K562 (cell line): Measurements from ENCODE around the gene RIT2. TPM values are rescaled to one million over a fixed set of nuclear protein-coding genes. Genes with fewer than 3 reads are reported as not detected.

Experiments
- ATAC-seq: fragments of 200-7000 bp; cut with Tn5 transposase; 3 replicates; pipeline ENCODE4 v1.9.1; 2020; ENCODE audit warnings: moderate library complexity
- BruUV-seq: library from RNA; stranded (reverse); fragments of 400-500 nt; replicated peaks from 2 replicates; lab custom pipeline; 2021; lab: Mats Ljungman, UMichigan
- CTCF ChIA-PET: fragments of 300-600 bp; formaldehyde crosslinking; extraction: SDS; loops from one replicate; lab custom pipeline; 2021; ENCODE audit warnings: low intra/inter-chr PET ratio; lab: Yijun Ruan, JAX
- POLR2A ChIA-PET: fragments of 300-600, 350-650 bp; sonication (Branson Sonifier 250); formaldehyde crosslinking; extraction: SDS; loops from one replicate; lab custom pipeline; 2021; ENCODE audit warnings: antibody characterized with exemption, inconsistent platforms; lab: Yijun Ruan, JAX
- DNase-seq, 4 experiments: peaks; one replicate each; pipeline versions ENCODE4 v3.0.0 to v3.0.0-alpha.2; 2011 to 2018; ENCODE audit warnings: low spot score in 3 of 4, mixed read lengths in 3 of 4; ENCODE audit errors: extremely low read depth in 1 of 4
- FAIRE-seq: peaks from 2 replicates; lab custom pipeline; 2011; peaks lifted over from hg19 to GRCh38; lab: Jason Lieb, UNC
- H2AFZ ChIP-seq: 2 replicates; pipeline ENCODE4 v1.6.0; 2011; ENCODE audit warnings: low read depth, low read length, control low read depth, inconsistent platforms
- H3K27ac ChIP-seq: fragments of 200-600 bp; 3 replicates; pipeline ENCODE4 v1.8.0; 2011; ENCODE audit warnings: low read depth, mild to moderate bottlenecking, control low read depth, inconsistent platforms, low read length, moderate library complexity, mixed read lengths; ENCODE audit errors: extremely low read depth
- H3K27me3 ChIP-seq, 2 experiments: fragments of 300-600 bp in 1 of 2; 2 replicates in 1 of 2; 3 replicates in 1 of 2; pipeline versions ENCODE4 v1.6.0 to v1.8.0; 2011; ENCODE audit warnings: inconsistent platforms in 2 of 2, low read length in 2 of 2, mild to moderate bottlenecking in 1 of 2, mixed read lengths in 1 of 2, moderate library complexity in 1 of 2; ENCODE audit not compliant: control insufficient read depth in 2 of 2, insufficient read depth in 2 of 2
- H3K36me3 ChIP-seq: fragments of 300-600 bp; 3 replicates; pipeline ENCODE4 v1.8.0; 2011; ENCODE audit warnings: mild to moderate bottlenecking, low read length, inconsistent platforms; ENCODE audit not compliant: control insufficient read depth, insufficient read depth
- H3K4me1 ChIP-seq, 2 experiments: fragments of 200-600 bp in 1 of 2; replicated peaks in 1 of 2; 2 replicates in 1 of 2; 3 replicates in 1 of 2; pipeline versions ENCODE4 v1.5.1 to v1.8.0; 2011; ENCODE audit warnings: inconsistent platforms in 2 of 2, low read length in 2 of 2, mild to moderate bottlenecking in 1 of 2, mixed read lengths in 1 of 2, moderate library complexity in 1 of 2; ENCODE audit not compliant: control insufficient read depth in 2 of 2, insufficient read depth in 2 of 2
- H3K4me2 ChIP-seq: 2 replicates; pipeline ENCODE4 v1.6.1; 2011; ENCODE audit warnings: low read length, control low read depth, inconsistent platforms, mixed read lengths; ENCODE audit not compliant: insufficient read depth
- H3K4me3 ChIP-seq: fragments of 200-600 bp; sonication (generic), shearing (Covaris generic); 2 replicates; pipeline ENCODE4 v1.5.1; 2016; ENCODE audit warnings: control low read depth, inconsistent platforms
- H3K79me2 ChIP-seq: fragments of 200-600 bp; 3 replicates; pipeline ENCODE4 v1.8.0; 2011; ENCODE audit warnings: low read length, inconsistent platforms; ENCODE audit not compliant: control insufficient read depth, insufficient read depth
- H3K9ac ChIP-seq, 2 experiments: 2 replicates each; pipeline versions ENCODE4 v1.6.0 to v1.6.1; 2011; ENCODE audit warnings: low read depth in 2 of 2, low read length in 2 of 2, control low read depth in 1 of 2, inconsistent platforms in 1 of 2, mild to moderate bottlenecking in 1 of 2, mixed read lengths in 1 of 2; ENCODE audit not compliant: insufficient read depth in 1 of 2
- H3K9me1 ChIP-seq: one replicate; pipeline ENCODE4 v1.6.0; 2011; ENCODE audit warnings: inconsistent platforms, mild to moderate bottlenecking, low read length, moderate library complexity; ENCODE audit not compliant: control insufficient read depth, insufficient read depth
- H3K9me3 ChIP-seq: replicated peaks from 2 replicates; pipeline ENCODE4 v1.5.1; 2011; ENCODE audit warnings: low read depth, low read length, inconsistent platforms; ENCODE audit not compliant: control insufficient read depth, insufficient read depth
- H4K20me1 ChIP-seq: replicated peaks from 2 replicates; pipeline ENCODE4 v1.6.1; 2011; ENCODE audit warnings: low read length, inconsistent platforms, mixed read lengths; ENCODE audit not compliant: control insufficient read depth, insufficient read depth
- E4F1 ChIP-seq: fragments of 250-450 bp; sonication (Bioruptor Pico); IDR thresholded peaks from 2 replicates; pipeline ENCODE4 v1.5.0; 2021; ENCODE audit warnings: mild to moderate bottlenecking, borderline replicate concordance
- HDGF ChIP-seq: fragments of 450-650 bp; IDR thresholded peaks from 2 replicates; pipeline ENCODE4 v1.6.1; 2016
- KDM4B ChIP-seq, 2 experiments: fragments of 450-650 bp in 1 of 2; sonication (generic) in 1 of 2; IDR thresholded peaks; 2 replicates each; pipeline ENCODE4 v1.6.1; 2016 to 2017; ENCODE audit warnings: borderline replicate concordance in 2 of 2, antibody characterized with exemption in 1 of 2, low read depth in 1 of 2, mild to moderate bottlenecking in 1 of 2
- PHB ChIP-seq: fragments of 250-450 bp; sonication (Bioruptor Pico); IDR thresholded peaks from 2 replicates; pipeline ENCODE4 v1.5.0; 2021
- PTRF ChIP-seq: fragments of 450-650 bp; IDR thresholded peaks from 2 replicates; pipeline ENCODE4 v1.6.1; 2016; ENCODE audit warnings: mild to moderate bottlenecking, missing genetic modification characterization, missing compliant biosample characterization
- RBFOX2 ChIP-seq: fragments of 200-400 bp; formaldehyde crosslinking; IDR thresholded peaks from 2 replicates; pipeline ENCODE4 v1.6.1; 2017; ENCODE audit warnings: low read depth, mild to moderate bottlenecking, low read length, moderate library complexity
- SAFB2 ChIP-seq: fragments of 200-400 bp; formaldehyde crosslinking; IDR thresholded peaks from 2 replicates; pipeline ENCODE4 v1.6.1; 2018; ENCODE audit warnings: borderline replicate concordance, low read length, low read depth, moderate library complexity; ENCODE audit not compliant: severe bottlenecking
- ZNF165 ChIP-seq: fragments of 250-450 bp; sonication (Bioruptor Pico); IDR thresholded peaks from 2 replicates; pipeline ENCODE4 v1.4.0; 2020; ENCODE audit warnings: borderline replicate concordance
- ZNF318 ChIP-seq, 2 experiments: fragments of 450-650 bp; IDR thresholded peaks; 2 replicates each; pipeline ENCODE4 v1.6.1; 2016; ENCODE audit warnings: mild to moderate bottlenecking in 2 of 2, borderline replicate concordance in 1 of 2, low read depth in 1 of 2, moderate library complexity in 1 of 2
- ZNF445 ChIP-seq: fragments of 250-450 bp; sonication (Bioruptor Pico); IDR thresholded peaks from 2 replicates; pipeline ENCODE4 v1.4.0; 2020; ENCODE audit warnings: low read depth, mild to moderate bottlenecking, moderate library complexity
- ZNF449 ChIP-seq: fragments of 250-450 bp; sonication (Bioruptor Pico); IDR thresholded peaks from 2 replicates; pipeline ENCODE4 v1.8.0; 2022; ENCODE audit warnings: moderate library complexity, mild to moderate bottlenecking, inconsistent platforms
- WGBS: fragments of 100-300 bp; shearing (Covaris generic); methylation state at CpG from one replicate; pipeline ENCODE4 v1.1.6; 2016; ENCODE audit warnings: low coverage, mixed read lengths; ENCODE audit not compliant: insufficient coverage; ENCODE audit errors: missing lambda C conversion rate; 5-methylcytosine and 5-hydroxymethylcytosine counted together
- in situ Hi-C: fragments of 300-500 bp; cut with MboI; formaldehyde crosslinking; loops from 4 replicates; pipeline ENCODE4 v1.15.0; 2018; ENCODE audit warnings: inconsistent platforms, mixed read lengths
- intact Hi-C: fragments of 100-400 bp; cut with micrococcal nuclease; formaldehyde crosslinking; loops from 2 replicates; pipeline ENCODE4 v1.14.2; 2022
- polyA plus RNA-seq, 8 experiments: library from polyadenylated mRNA; depleted of rRNA in 4 of 8; stranded (reverse) in 5 of 8; unstranded in 3 of 8; fragments of >200 nt; fragmentation: Nextera tagmentation in 2 of 8; fragmentation: Illumina TruSeq in 1 of 8; extraction: Ambion mirVana in 2 of 8; extraction: Trizol in 1 of 8; gene quantifications; 2 replicates each; pipeline versions ENCODE4 v1.2.1 to v1.2.3, GENCODE V29; 2011 to 2014; ENCODE audit warnings: inconsistent platforms in 1 of 8, missing spikeins in 1 of 8
- total RNA-seq, 7 experiments: library from RNA; depleted of rRNA in 6 of 7; stranded (reverse); fragments of >200 nt in 6 of 7; fragmentation: Illumina TruSeq in 2 of 7; extraction: Trizol in 2 of 7; gene quantifications; 2 replicates each; pipeline versions ENCODE4 v1.2.1 to v1.2.3, GENCODE V29; 2011 to 2021; ENCODE audit warnings: low replicate concordance in 1 of 7

Gene RIT2
- total and polyA plus RNA-seq, 9 of the 15 experiments (the other 6 are each of a cell fraction or from before 2014, with no cell fraction given), result not detected

- no peak overlapping the region for H3K27ac ChIP-seq
- no peak for FAIRE-seq
- intact Hi-C loops, result no loop called here
Measured at GRCh38 chr18:42936289-42936688, 179.2 kb downstream of the RIT2 start.

More at GRCh38 chr18:42936289-42936688, 179.2 kb downstream of the RIT2 start:
- no peak overlapping the region for H2AFZ ChIP-seq
- no peak overlapping the region for H3K4me2 ChIP-seq
- no peak overlapping the region for H3K4me3 ChIP-seq
- TF ChIP-seq ZNF165 (no peak), PHB (CRISPR knock-in tag) (no peak), SAFB2 (no peak), ZNF318 (IDR thresholded peaks at IDR 0.05; ENCODE audit: borderline replicate concordance in 1 of 2, low read depth in 1 of 2) (no peak), HDGF (no peak), E4F1 (CRISPR knock-in tag) (no peak), ZNF445 (CRISPR knock-in tag) (no peak), PTRF (tag) (no peak), ZNF449 (CRISPR knock-in tag) (no peak), KDM4B (IDR thresholded peaks at IDR 0.05; ENCODE audit: borderline replicate concordance in 2 of 2, low read depth in 1 of 2) (no peak), RBFOX2 (no peak)
- no peak for ATAC-seq
- DNase-seq, result no peak
- no peaks in the 10 kb centered on the region for H3K4me1 ChIP-seq
- H3K36me3 ChIP-seq, result no peaks in the 10 kb centered on the region
- ChIA-PET CTCF (no interaction called here), POLR2A (no interaction called here)
- H3K9ac ChIP-seq, result no peak overlapping the region
- no peaks in the 10 kb centered on the region for H3K9me1 ChIP-seq
- BruUV-seq, result no TSS peak
- WGBS, result 3% methylated on average over 2 of the region's 2 CpGs
- H3K79me2 ChIP-seq, result no peaks in the 10 kb centered on the region
- H4K20me1 ChIP-seq, result no peaks in the 10 kb centered on the region
- no peaks in the 10 kb centered on the region for H3K9me3 ChIP-seq
- in situ Hi-C loops, result no loop called here
- no peaks in the 10 kb centered on the region for H3K27me3 ChIP-seq
